ENCODE results near the gene CYFIP2. TPM values are rescaled to one million over a fixed set of nuclear protein-coding genes. Genes with fewer than 3 reads are reported as not detected.

CYFIP2 gene
- total and polyA plus RNA-seq, 2 of the 13 experiments (the other 11 are each of a cell fraction or from before 2014, with no cell fraction given): 22.6 to 30.3 TPM

DNA sequence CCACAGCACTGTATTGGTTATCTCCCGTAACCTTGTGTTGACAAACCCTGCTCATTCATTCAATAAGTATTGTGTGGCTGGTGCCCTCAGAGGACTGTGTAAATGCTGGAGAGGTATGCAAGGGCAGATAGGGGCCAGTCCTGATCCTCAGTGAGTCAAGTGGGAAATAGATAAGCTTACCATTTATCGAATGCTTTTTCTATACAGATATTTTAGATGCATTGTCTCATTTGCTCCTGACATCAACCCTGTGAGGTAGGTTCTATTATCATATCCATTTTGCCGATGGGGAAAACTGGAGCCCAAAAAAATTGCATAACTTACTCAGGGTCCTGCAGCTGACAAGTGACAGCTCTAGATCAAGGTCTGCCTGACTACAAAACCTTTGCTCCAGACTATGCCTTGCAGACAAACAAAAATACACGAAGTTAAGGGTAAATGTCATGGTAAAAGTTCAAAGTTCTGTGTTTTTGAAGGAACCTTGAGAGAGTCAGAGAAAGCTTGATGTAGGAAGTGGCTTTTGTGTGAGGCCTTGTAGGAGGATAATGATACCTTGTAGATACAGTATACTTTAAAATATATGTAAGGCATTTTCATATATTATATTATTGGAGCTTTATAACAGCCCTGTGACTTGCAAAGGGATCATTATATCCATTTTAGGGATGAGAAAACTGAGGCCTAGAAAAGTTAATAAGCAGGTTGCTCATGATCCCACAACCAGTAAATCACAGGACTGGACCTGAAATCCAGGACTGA, 22.7 kb downstream of the CYFIP2 start (continued):
- TF ChIP-seq ZNF234 (CRISPR knock-in tag; conservative IDR thresholded peaks at IDR 0.05) (no peak), RORA (CRISPR knock-in tag; IDR thresholded peaks at IDR 0.05) (0 out of 2 replicates have a peak, but pooled peaks have one; percentile 67), CHD2 (IDR thresholded peaks at IDR 0.05; ENCODE audit: low read depth, low read length) (no peak), JARID2 (CRISPR knock-in tag; IDR thresholded peaks at IDR 0.05; ENCODE audit: insufficient replicate concordance) (no peak), ZNF841 (CRISPR knock-in tag; IDR thresholded peaks at IDR 0.05; ENCODE audit: borderline replicate concordance) (no peak), ZNF232 (CRISPR knock-in tag; IDR thresholded peaks at IDR 0.05; ENCODE audit: borderline replicate concordance) (no peak), RARA (CRISPR knock-in tag; IDR thresholded peaks at IDR 0.05) (peak; percentile 68), STAT5B (CRISPR knock-in tag; IDR thresholded peaks at IDR 0.05) (no peak), ZNF18 (CRISPR knock-in tag; IDR thresholded peaks at IDR 0.05; ENCODE audit: insufficient replicate concordance) (no peak), HHEX (CRISPR knock-in tag; IDR thresholded peaks at IDR 0.05) (peak; percentile 52; the same call in 1 of the 2 replicates), ZNF10 (CRISPR knock-in tag; IDR thresholded peaks at IDR 0.05; ENCODE audit: borderline replicate concordance, low read depth) (no peak), RARG (CRISPR knock-in tag; IDR thresholded peaks at IDR 0.05; ENCODE audit: low read depth) (no peak), MLLT10 (CRISPR knock-in tag; IDR thresholded peaks at IDR 0.05) (no peak), GMEB2 (CRISPR knock-in tag; IDR thresholded peaks at IDR 0.05; ENCODE audit: low read depth) (no peak), PAWR (CRISPR knock-in tag; IDR thresholded peaks at IDR 0.05; ENCODE audit: borderline replicate concordance) (no peak), MED13 (CRISPR knock-in tag; IDR thresholded peaks at IDR 0.05) (no peak), EEA1 (CRISPR knock-in tag; IDR thresholded peaks at IDR 0.05; ENCODE audit: borderline replicate concordance) (no peak), RBFOX2 (IDR thresholded peaks at IDR 0.05; ENCODE audit: low read depth, low read length) (no peak), NFIB (CRISPR knock-in tag; IDR thresholded peaks at IDR 0.05; ENCODE audit: borderline replicate concordance) (no peak)
- TF ChIP-seq, protein P1, sequence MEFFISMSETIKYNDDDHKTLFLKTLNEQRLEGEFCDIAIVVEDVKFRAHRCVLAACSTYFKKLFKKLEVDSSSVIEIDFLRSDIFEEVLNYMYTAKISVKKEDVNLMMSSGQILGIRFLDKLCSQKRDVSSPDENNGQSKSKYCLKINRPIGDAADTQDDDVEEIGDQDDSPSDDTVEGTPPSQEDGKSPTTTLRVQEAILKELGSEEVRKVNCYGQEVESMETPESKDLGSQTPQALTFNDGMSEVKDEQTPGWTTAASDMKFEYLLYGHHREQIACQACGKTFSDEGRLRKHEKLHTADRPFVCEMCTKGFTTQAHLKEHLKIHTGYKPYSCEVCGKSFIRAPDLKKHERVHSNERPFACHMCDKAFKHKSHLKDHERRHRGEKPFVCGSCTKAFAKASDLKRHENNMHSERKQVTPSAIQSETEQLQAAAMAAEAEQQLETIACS (CRISPR knock-in tag; IDR thresholded peaks at IDR 0.05): no peak
- TF ChIP-seq, protein P2, sequence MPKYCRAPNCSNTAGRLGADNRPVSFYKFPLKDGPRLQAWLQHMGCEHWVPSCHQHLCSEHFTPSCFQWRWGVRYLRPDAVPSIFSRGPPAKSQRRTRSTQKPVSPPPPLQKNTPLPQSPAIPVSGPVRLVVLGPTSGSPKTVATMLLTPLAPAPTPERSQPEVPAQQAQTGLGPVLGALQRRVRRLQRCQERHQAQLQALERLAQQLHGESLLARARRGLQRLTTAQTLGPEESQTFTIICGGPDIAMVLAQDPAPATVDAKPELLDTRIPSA (CRISPR knock-in tag; IDR thresholded peaks at IDR 0.05; ENCODE audit: borderline replicate concordance): no peak
- TF ChIP-seq, protein P3, sequence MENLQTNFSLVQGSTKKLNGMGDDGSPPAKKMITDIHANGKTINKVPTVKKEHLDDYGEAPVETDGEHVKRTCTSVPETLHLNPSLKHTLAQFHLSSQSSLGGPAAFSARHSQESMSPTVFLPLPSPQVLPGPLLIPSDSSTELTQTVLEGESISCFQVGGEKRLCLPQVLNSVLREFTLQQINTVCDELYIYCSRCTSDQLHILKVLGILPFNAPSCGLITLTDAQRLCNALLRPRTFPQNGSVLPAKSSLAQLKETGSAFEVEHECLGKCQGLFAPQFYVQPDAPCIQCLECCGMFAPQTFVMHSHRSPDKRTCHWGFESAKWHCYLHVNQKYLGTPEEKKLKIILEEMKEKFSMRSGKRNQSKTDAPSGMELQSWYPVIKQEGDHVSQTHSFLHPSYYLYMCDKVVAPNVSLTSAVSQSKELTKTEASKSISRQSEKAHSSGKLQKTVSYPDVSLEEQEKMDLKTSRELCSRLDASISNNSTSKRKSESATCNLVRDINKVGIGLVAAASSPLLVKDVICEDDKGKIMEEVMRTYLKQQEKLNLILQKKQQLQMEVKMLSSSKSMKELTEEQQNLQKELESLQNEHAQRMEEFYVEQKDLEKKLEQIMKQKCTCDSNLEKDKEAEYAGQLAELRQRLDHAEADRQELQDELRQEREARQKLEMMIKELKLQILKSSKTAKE (CRISPR knock-in tag; IDR thresholded peaks at IDR 0.05; ENCODE audit: borderline replicate concordance): peak; percentile 71; the same call in 1 of the 2 replicates
